ENCODE results near the gene LRRC36. TPM values are rescaled to one million over a fixed set of nuclear protein-coding genes. Genes with fewer than 3 reads are reported as not detected.

LRRC36 gene
- polyA plus RNA-seq, 1 donor, result 0.47 TPM

DNA sequence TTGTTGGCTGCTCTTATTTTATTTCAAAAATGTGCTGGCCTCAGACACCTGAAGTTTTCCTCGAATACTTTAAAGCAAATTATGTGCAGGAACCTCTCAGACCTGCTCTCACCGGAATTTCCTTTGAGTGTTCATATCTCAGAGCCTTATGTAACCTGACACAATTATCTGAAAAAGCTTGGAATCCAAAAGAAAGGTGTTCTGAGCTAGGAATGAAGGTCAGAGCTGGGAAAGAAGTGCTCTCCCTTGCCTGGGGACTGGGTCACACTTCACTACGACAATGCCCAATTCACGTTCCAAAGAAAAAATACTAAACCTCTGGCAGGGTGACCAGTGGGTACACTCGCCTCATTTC is 97.6 kb downstream of the LRRC36 start:
- DNase-seq (ENCODE audit: low read depth), result no peak

DNA sequence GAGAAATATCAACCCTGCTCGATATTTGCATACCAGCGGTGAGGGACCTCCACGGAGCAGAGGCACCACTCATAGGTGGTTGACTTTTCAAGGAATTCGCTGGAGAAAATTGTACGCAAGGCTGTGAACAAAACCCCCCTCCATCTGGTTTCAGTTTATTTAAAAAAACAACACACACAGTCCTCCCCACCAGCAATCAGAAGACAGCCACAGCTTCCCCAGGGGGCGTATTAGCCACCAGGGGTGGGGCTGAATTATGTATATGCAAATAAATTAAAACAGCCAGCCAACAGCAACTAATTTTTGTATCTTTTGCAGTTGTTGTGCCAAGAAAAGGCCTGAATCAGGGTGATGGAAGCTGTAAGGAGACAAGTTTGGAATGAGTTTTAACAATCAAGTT is 98.4 kb downstream of the LRRC36 start:
- DNase-seq (ENCODE audit: low read depth), result no peak

DNA sequence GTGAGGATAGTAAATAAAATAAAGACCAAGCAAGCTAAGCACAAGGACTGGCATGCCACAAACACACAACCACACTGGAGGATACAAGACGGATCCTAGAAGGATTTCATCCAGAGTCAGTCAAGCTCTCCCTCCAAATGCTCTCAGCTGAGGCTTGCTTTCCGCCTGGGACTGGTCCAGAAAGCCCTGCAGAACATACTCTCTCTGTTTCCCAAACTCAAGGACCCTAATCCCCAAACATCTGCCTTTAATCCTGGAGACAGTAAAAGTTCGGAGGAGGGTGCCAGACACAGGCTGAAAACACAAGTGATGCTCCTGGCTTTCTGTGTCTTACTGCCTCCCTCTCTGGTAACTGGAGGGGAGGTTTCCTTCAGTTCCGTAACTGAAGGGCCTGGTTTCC is 99.0 kb downstream of the LRRC36 start:
- DNase-seq (ENCODE audit: low read depth), result no peak

DNA sequence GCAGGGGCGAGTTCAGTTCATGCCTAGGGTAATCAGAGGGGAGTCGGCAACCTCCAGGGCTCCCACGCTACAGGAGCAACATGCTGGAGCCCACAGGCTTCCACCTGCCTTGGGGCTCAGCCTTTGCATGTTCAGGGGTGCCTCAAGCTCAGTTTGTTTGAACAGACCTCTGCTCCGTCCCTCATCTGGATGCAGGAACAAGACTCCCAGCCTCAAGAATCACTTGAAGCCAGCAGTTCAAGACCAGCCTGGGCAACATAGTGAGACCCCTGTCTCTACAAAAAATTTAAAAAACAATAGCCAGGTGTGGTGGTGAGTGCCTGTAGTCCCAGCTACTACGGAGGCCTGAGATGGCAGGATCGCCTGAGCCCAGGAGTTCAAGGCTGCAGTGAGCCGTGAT is 99.4 kb downstream of the LRRC36 start:
- DNase-seq (ENCODE audit: low read depth), result no peak

DNA sequence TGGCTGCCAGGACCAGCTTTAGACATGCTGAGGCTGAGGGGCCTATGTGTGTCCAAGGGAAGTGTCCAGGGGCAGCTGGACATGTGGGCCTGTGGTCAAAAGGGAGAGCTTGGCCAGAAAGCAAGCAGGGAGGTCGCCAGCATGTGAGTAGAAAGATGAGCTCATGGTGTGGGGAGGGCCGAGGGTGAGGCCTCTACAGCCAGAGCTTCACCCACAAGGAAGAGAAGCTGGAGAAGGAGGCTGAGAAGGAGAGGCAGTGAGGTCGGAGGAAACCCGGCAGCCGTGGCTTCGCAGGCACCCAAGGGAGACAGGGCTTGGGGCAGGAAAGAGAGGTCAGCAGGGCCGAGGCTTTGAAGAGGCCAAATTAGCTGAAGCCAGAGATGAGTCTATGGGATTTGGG is 100.3 kb downstream of the LRRC36 start:
- no peak for DNase-seq (ENCODE audit: low read depth)

DNA sequence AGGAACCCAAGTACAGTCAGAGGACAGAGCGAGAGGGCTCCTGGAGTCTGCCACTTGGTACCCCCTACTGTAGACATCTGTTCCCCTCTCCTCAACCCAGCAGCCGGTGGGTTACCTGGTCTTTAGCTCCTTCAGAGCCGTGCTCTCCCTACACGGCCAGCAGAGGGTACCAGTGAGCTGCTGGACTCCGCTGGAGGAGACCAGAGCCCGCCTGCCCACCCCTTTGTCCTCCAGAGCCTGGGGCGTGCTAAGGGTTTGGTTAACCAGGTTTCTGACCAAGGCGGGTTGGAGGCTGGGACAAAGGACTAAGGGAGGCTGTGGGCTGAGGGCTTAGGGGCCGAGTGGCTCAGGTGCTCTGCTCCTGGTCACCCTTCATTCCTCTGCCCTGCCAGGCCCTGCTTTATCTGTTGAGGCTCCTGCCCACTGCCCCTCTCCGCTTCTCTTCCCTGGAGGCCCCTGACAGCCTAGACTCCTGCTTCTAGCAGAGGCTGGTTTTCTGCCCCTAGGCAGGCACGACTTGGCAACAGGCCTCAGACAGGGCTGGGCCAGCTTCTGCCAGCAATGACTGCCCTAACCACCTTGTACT is 101.6 kb downstream of the LRRC36 start:
- DNase-seq (ENCODE audit: low read depth), result no peak

DNA sequence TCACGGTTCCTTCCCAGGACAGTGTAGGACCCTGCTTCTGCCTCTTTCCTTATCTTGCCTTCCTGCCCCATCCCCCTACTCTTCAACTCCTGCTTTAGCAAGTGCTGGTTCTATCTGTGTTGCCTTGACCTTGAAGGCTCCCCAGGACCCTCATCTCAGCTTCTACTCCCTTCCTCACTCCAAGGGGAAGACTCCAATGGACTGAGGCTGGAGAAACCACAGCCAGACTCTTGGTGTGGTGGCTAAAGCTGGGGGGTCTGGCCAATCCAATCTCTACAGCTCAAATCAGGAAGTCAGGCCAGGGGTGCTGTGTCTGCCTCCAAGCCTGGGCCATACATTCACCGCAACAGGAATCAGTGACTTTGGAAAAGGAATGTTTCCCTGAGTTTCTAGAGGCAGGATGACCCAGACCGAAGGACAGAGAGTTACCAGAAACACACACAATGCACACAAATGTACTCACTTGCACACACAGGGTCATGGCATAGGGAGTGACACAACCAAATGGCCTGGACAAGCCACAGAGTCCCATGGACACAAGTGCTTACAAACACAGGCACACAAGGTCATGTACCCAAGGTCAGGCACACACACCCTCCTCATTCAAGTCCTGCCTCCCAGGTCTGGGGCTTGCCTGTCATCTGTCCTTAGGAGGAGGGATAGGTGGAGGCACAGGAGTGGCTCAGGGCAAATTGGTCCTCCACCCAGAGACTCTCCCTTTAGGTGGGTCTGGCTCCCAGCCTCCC is 102.6 kb downstream of the LRRC36 start:
- no peak for DNase-seq (ENCODE audit: low read depth)

DNA sequence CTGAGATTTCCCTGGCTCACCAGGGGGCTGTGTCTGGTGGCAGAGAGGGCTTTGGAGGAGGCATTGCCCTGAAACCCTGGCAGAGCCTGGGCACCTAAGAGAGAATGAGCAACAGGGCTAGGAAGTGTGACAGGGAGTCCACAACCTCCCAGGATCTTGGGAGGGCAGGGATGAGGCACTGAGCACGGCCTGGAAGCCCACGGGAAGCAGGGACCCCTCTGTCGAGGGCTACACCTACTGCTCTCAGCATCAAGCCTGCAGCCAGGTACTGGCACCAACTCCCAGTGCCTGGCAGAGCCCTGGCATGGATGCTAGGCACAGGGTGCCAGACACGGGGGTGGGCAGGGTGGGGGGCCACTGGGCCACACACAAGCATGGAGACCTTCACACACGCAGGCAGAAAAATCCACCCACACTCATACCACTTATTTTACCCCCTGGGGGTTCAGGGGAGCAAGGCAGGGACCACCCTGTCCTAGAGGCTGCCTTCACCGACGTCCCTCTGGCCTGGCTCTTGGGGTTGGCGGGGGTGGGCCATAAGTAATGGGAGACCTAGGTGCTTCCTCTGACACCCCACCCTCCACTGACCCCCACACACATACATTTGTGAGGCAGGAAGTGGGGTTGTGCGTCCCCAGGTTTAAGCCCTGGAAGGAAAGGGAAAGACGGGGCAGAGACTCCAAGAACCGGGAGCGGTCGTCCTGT is 103.3 kb downstream of the LRRC36 start:
- DNase-seq (ENCODE audit: low read depth), result no peak

DNA sequence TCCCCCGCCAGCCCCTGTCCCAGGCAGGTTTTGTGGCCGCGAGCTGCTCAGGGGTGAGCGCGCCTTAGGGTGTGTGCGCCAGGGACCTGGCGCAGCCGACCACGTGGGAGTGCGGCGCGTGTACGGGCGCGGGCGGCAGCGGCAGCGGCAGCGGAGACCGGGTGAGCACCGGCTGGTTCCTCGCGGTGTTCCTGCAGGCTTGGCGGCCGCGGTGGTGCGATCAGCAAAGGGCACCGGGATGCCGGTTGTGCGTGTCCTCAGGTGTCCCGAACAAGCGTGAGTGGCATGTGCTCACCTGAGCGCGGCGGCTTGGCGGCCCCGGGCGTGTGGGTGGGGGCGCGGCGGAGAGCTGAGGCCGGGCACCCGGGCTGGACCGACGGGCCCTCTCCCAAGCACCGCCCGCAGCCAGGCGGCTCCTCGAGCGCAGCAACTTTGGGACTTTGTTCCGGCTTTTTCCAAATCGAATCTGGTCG is 103.9 kb downstream of the LRRC36 start:
- DNase-seq (ENCODE audit: low read depth), result no peak

DNA sequence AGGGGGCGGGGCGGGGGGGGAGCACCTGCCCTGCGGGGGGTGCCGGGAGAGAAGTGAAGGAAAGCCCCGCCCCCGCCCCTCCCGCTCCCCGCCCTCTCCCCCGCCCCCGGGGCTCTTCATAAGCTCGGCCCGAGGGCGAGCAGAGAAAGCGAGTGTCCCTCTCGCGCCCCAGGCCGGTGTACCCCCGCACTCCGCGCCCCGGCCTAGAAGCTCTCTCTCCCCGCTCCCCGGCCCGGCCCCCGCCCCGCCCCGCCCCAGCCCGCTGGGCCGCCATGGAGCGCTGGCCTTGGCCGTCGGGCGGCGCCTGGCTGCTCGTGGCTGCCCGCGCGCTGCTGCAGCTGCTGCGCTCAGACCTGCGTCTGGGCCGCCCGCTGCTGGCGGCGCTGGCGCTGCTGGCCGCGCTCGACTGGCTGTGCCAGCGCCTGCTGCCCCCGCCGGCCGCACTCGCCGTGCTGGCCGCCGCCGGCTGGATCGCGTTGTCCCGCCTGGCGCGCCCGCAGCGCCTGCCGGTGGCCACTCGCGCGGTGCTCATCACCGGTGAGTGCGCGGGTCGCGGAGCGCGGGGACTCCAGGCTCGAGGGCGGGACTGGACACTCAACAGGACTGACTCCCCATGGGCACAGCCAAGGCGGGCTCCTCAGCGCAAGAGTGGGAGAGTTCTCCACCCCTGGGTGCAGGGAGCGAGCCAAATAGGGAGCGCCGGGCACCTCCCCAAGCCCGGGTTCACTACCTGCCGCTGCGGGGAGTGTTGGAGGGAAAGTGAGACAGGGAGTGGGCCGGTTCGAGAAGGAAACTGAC is 104.6 kb downstream of the LRRC36 start, which contains the start of gene HSD11B2:
Gene HSD11B2, plus strand, starts transcription at position 145 of the 798 bp plus-strand sequence. Its CDS starts 128 bp downstream, at position 273.
- no peak for DNase-seq (ENCODE audit: low read depth)

DNA sequence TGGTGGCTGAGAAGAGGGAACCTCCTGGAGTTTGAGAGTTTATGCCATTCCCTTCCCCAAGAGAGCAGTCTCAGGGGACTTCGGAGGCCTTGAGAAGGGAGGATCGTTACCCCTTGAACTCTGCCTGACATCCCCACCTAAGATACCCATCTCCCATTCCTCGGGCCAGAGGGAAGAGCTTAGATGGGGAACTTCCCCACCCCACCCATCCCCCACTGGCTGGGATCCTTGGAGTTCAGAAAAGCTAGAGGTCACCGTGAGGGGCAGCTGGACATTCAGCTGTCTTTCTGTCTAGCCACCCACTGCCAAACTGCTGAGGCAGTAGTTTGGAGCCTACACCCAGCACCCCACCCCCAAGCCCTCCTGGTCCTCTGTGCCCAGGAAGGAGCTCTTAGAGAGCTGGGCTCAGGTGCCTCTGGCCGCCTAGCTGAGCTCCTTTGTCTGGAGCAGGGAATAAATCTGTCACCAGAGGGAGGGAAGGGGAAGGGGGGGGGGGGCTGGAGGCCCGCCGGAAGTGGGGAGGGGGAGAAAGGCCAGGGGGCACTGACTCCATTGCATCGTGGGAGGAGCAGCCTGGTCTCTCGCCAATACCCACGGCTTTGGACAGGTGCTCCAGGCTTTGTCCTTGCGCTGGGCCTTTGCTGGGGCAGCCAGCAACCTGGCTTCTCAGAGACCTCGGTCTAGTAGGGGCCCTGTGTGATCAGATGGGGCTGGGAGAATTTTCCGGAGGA is 105.3 kb downstream of the LRRC36 start:
- no peak for DNase-seq (ENCODE audit: low read depth)

DNA sequence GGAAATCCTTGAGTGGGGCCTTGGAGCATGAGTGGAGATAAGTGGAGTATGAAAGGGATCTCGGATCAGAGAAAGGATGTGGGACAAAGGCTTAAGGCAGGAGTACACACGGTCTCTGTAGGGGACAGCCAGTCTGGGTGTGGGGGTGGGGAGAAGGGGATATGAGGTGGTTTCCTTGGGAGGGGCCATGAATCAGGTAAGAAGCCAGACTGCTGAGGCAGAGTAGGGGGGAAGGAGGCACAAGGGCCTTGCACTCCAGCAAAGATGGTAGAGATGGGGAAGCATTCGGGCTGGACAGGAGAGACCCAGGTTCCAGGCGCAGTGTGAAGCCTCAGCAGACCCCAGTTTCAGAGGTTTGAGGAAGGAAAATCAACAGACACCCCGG is 105.9 kb downstream of the LRRC36 start:
- no peak for DNase-seq (ENCODE audit: low read depth)

DNA sequence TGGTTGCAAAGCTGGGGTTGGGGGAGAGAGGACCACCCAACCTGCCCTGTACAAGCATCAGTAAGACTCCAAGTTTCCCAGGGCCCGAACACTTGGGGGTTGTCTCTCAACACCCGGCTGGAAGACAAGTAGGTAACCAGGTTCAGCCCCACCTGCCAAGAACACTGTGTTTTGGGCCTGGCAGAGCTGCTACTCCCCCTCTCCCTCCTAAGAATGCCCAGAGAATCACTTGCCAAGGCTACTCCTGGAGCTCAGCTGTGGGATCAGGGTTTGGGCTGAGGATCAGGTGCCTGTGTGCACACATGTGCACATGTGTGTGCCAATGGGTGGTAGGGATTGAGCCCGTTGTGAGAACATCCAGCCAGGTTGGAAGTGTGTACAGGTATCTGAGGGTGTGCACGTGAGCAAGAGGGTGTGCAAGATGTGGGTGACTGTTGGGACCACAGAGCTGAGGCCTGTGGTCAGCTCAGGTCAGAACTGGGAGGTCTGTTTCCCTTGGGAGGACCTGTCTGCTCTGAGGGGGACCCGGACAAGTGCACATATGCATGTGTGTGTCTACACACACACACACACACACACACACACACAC is 106.6 kb downstream of the LRRC36 start:
- no peak for DNase-seq (ENCODE audit: low read depth)

Other genes starting within 250 kb of the LRRC36 start
- gene PHAF1, start 216.9 kb upstream of the LRRC36 start, polyA plus RNA-seq (ENCODE audit: insufficient read length), result 18.4 TPM
- gene B3GNT9, start 175.8 kb upstream of the LRRC36 start, polyA plus RNA-seq (ENCODE audit: insufficient read length), result 9.7 TPM
- gene TRADD, start 166.9 kb upstream of the LRRC36 start, polyA plus RNA-seq (ENCODE audit: insufficient read length), result 4.4 TPM
- 3.6 TPM for gene FBXL8, start 166.9 kb upstream of the LRRC36 start, polyA plus RNA-seq (ENCODE audit: insufficient read length)
- 3.5 TPM for gene HSF4, start 162.1 kb upstream of the LRRC36 start, polyA plus RNA-seq (ENCODE audit: insufficient read length)
- 34.4 TPM for gene NOL3, start 156.3 kb upstream of the LRRC36 start, polyA plus RNA-seq (ENCODE audit: insufficient read length)
- gene MATCAP1, start 142.9 kb upstream of the LRRC36 start, polyA plus RNA-seq (ENCODE audit: insufficient read length), result 18.8 TPM
- gene EXOC3L1, start 136.7 kb upstream of the LRRC36 start, polyA plus RNA-seq (ENCODE audit: insufficient read length), result 12.9 TPM
- gene E2F4, start 134.7 kb upstream of the LRRC36 start, polyA plus RNA-seq (ENCODE audit: insufficient read length), result 40.5 TPM
- gene ELMO3, start 127.7 kb upstream of the LRRC36 start, polyA plus RNA-seq (ENCODE audit: insufficient read length), result 1.1 TPM
- gene TMEM208, start 99.7 kb upstream of the LRRC36 start, polyA plus RNA-seq (ENCODE audit: insufficient read length), result 18.6 TPM
- gene FHOD1, start 79.3 kb upstream of the LRRC36 start, polyA plus RNA-seq (ENCODE audit: insufficient read length), result 24.6 TPM
- 1.2 TPM for gene SLC9A5, start 77.8 kb upstream of the LRRC36 start, polyA plus RNA-seq (ENCODE audit: insufficient read length)
- gene PLEKHG4, start 47.3 kb upstream of the LRRC36 start, polyA plus RNA-seq (ENCODE audit: insufficient read length), result 9.9 TPM
- gene KCTD19, start 74 bp upstream of the LRRC36 start, polyA plus RNA-seq (ENCODE audit: insufficient read length), result 0.32 TPM
- 497 TPM for gene TPPP3, start 66.7 kb downstream of the LRRC36 start, polyA plus RNA-seq (ENCODE audit: insufficient read length)
- 18.9 TPM for gene ZDHHC1, start 89.7 kb downstream of the LRRC36 start, polyA plus RNA-seq (ENCODE audit: insufficient read length)
- gene HSD11B2, start 104.3 kb downstream of the LRRC36 start, polyA plus RNA-seq (ENCODE audit: insufficient read length), result 11.1 TPM
- 61.4 TPM for gene ATP6V0D1, start 154.3 kb downstream of the LRRC36 start, polyA plus RNA-seq (ENCODE audit: insufficient read length)
- not detected for gene AGRP, start 156.7 kb downstream of the LRRC36 start, polyA plus RNA-seq (ENCODE audit: insufficient read length)
- gene RIPOR1, start 202.0 kb downstream of the LRRC36 start, polyA plus RNA-seq (ENCODE audit: insufficient read length), result 46.5 TPM
- gene CTCF, start 235.7 kb downstream of the LRRC36 start, polyA plus RNA-seq (ENCODE audit: insufficient read length), result 35.8 TPM